Measurements from ENCODE around the gene GULP1.

Gene GULP1

GRCh38 chr2:188391354-188391753 lies 99.7 kb downstream of the GULP1 start:
- no peak for DNase-seq (ENCODE audit: low read depth)
- H3K4me3 ChIP-seq (ENCODE audit: low read depth, low read length): no peak overlapping the region
- in situ Hi-C loops (cut with HindIII; ENCODE audit: low sequenced_read_pairs): no loop called here
- TF ChIP-seq CTCF (IDR thresholded peaks at IDR 0.05; ENCODE audit: low read depth, low read length, missing control alignments): no peak

- in situ Hi-C loops (cut with HindIII; ENCODE audit: low sequenced_read_pairs): no loop called here
- DNase-seq (ENCODE audit: low read depth): no peak
- no peak for TF ChIP-seq CTCF (IDR thresholded peaks at IDR 0.05; ENCODE audit: low read depth, low read length, missing control alignments)
- H3K4me3 ChIP-seq (ENCODE audit: low read depth, low read length): no peak overlapping the region
Measured at GRCh38 chr2:188394931-188395472, 103.3 kb downstream of the GULP1 start.

- in situ Hi-C loops (cut with HindIII; ENCODE audit: low sequenced_read_pairs): no loop called here
- no peak overlapping the region for H3K4me3 ChIP-seq (ENCODE audit: low read depth, low read length)
- TF ChIP-seq CTCF (IDR thresholded peaks at IDR 0.05; ENCODE audit: low read depth, low read length, missing control alignments): no peak
- DNase-seq (ENCODE audit: low read depth): no peak
Measured at GRCh38 chr2:188395903-188396689, 104.4 kb downstream of the GULP1 start.

GRCh38 chr2:188399159-188399558 lies 107.5 kb downstream of the GULP1 start:
- no peak for TF ChIP-seq CTCF (IDR thresholded peaks at IDR 0.05; ENCODE audit: low read depth, low read length, missing control alignments)
- DNase-seq (ENCODE audit: low read depth): peak; percentile 59
- H3K4me3 ChIP-seq (ENCODE audit: low read depth, low read length): no peak overlapping the region
- in situ Hi-C loops (cut with HindIII; ENCODE audit: low sequenced_read_pairs): no loop called here

GRCh38 chr2:188403676-188404075 lies 112.0 kb downstream of the GULP1 start:
- DNase-seq (ENCODE audit: low read depth): no peak
- in situ Hi-C loops (cut with HindIII; ENCODE audit: low sequenced_read_pairs): no loop called here
- TF ChIP-seq CTCF (IDR thresholded peaks at IDR 0.05; ENCODE audit: low read depth, low read length, missing control alignments): no peak

GRCh38 chr2:188404341-188405004 lies 112.8 kb downstream of the GULP1 start:
- no peak for TF ChIP-seq CTCF (IDR thresholded peaks at IDR 0.05; ENCODE audit: low read depth, low read length, missing control alignments)
- peak; percentile 24 for DNase-seq (ENCODE audit: low read depth)
- H3K4me3 ChIP-seq (ENCODE audit: low read depth, low read length): no peak overlapping the region
- in situ Hi-C loops (cut with HindIII; ENCODE audit: low sequenced_read_pairs): no loop called here

More at GRCh38 chr2:188403676-188404075, 112.0 kb downstream of the GULP1 start:
- H3K4me3 ChIP-seq (ENCODE audit: low read depth, low read length): no peak overlapping the region

Data from astrocyte of the cerebellum (primary cell).